WTC11 (cell line): ENCODE data around the gene WNT10A. TPM values are rescaled to one million over a fixed set of nuclear protein-coding genes. Genes with fewer than 3 reads are reported as not detected.

ENCODE experiments used
- ATAC-seq: fragments of 200-7000 bp; cut with Tn5 transposase; 2 replicates; pipeline ENCODE4 v1.10.0; 2021; ENCODE audit warnings: mild to moderate bottlenecking, moderate library complexity
- CTCF ChIA-PET: fragments of 300-600 bp; sonication (Branson Sonifier 250); formaldehyde crosslinking; loops from one replicate; lab custom pipeline; 2021; ENCODE audit warnings: antibody characterized with exemption; lab: Charles Lee
- POLR2A ChIA-PET: fragments of 350-600 bp; sonication (Branson Sonifier 250); formaldehyde crosslinking; loops from one replicate; lab custom pipeline; 2021; ENCODE audit warnings: antibody characterized with exemption; lab: Charles Lee
- DNase-seq: peaks from one replicate; pipeline ENCODE4 v3.0.0; 2021; ENCODE audit warnings: low spot score
- H3K27ac Mint-ChIP-seq: 2 replicates; pipeline ENCODE4 v1.8.0; 2021; ENCODE audit warnings: mixed read lengths
- H3K27me3 Mint-ChIP-seq: 2 replicates; pipeline ENCODE4 v1.8.0; 2021; ENCODE audit warnings: low read depth, mild to moderate bottlenecking, moderate library complexity, mixed read lengths
- H3K36me3 Mint-ChIP-seq: 2 replicates; pipeline ENCODE4 v1.8.0; 2021; ENCODE audit warnings: mixed read lengths
- H3K4me1 Mint-ChIP-seq: 2 replicates; pipeline ENCODE4 v1.8.0; 2022; ENCODE audit warnings: mixed read lengths
- H3K4me3 Mint-ChIP-seq: 2 replicates; pipeline ENCODE4 v1.8.0; 2021; ENCODE audit warnings: mild to moderate bottlenecking, moderate library complexity, mixed read lengths
- H3K9me3 Mint-ChIP-seq: 2 replicates; pipeline ENCODE4 v1.8.0; 2021; ENCODE audit warnings: mixed read lengths
- CBFB ChIP-seq: sonication (generic); formaldehyde crosslinking; IDR thresholded peaks from 2 replicates; pipeline ENCODE4 v1.8.1; 2022; ENCODE audit warnings: mild to moderate bottlenecking, low read depth, missing genetic modification reagents
- CREM ChIP-seq: sonication (generic); formaldehyde crosslinking; IDR thresholded peaks from 2 replicates; pipeline ENCODE4 v1.8.1; 2022; ENCODE audit warnings: mild to moderate bottlenecking, missing genetic modification reagents, moderate library complexity
- E2F1 ChIP-seq: sonication (generic); formaldehyde crosslinking; IDR thresholded peaks from 2 replicates; pipeline ENCODE4 v1.8.0; 2022; ENCODE audit warnings: mild to moderate bottlenecking, missing genetic modification reagents
- EMX1 ChIP-seq: fragments of 250-450 bp; sonication (Bioruptor Pico); IDR thresholded peaks from 2 replicates; pipeline ENCODE4 v1.8.0; 2021; ENCODE audit warnings: mild to moderate bottlenecking
- GRHL2 ChIP-seq: fragments of 250-450 bp; sonication (Bioruptor Pico); IDR thresholded peaks from 2 replicates; pipeline ENCODE4 v1.8.0; 2022; ENCODE audit warnings: mild to moderate bottlenecking, moderate library complexity; ENCODE audit not compliant: insufficient replicate concordance, severe bottlenecking
- JUN ChIP-seq: sonication (generic); formaldehyde crosslinking; IDR thresholded peaks from 2 replicates; pipeline ENCODE4 v1.8.0; 2023; ENCODE audit warnings: mild to moderate bottlenecking, missing genetic modification reagents
- KAT7 ChIP-seq: sonication (generic); formaldehyde crosslinking; IDR thresholded peaks from 2 replicates; pipeline ENCODE4 v1.8.1; 2023; ENCODE audit warnings: missing genetic modification reagents, mild to moderate bottlenecking, borderline replicate concordance
- MYBL2 ChIP-seq: sonication (generic); formaldehyde crosslinking; IDR thresholded peaks from 2 replicates; pipeline ENCODE4 v1.8.1; 2023; ENCODE audit warnings: mild to moderate bottlenecking, moderate library complexity, missing genetic modification reagents
- OVOL2 ChIP-seq: fragments of 250-450 bp; sonication (Bioruptor Pico); IDR thresholded peaks from 2 replicates; pipeline ENCODE4 v1.9.0; 2021; ENCODE audit warnings: mild to moderate bottlenecking, borderline replicate concordance
- SMAD3 ChIP-seq: sonication (generic); formaldehyde crosslinking; IDR thresholded peaks from 2 replicates; pipeline ENCODE4 v1.8.0; 2022; ENCODE audit warnings: missing genetic modification reagents, mild to moderate bottlenecking, borderline replicate concordance
- TCF7 ChIP-seq: sonication (generic); formaldehyde crosslinking; IDR thresholded peaks from 2 replicates; pipeline ENCODE4 v1.8.0; 2022; ENCODE audit warnings: mild to moderate bottlenecking, low read depth, missing genetic modification reagents, moderate library complexity
- TEAD4 ChIP-seq: sonication (generic); formaldehyde crosslinking; IDR thresholded peaks from 2 replicates; pipeline ENCODE4 v1.8.0; 2022; ENCODE audit warnings: mild to moderate bottlenecking, missing genetic modification reagents
- TP53 ChIP-seq: sonication (generic); formaldehyde crosslinking; IDR thresholded peaks from 2 replicates; pipeline ENCODE4 v1.8.1; 2023; ENCODE audit warnings: mild to moderate bottlenecking, missing genetic modification reagents
- ZNF138 ChIP-seq: sonication (generic); formaldehyde crosslinking; conservative IDR thresholded peaks from 2 replicates; pipeline ENCODE4 v1.8.1; 2022; ENCODE audit warnings: mild to moderate bottlenecking, moderate library complexity, missing genetic modification reagents
- ZNF219 ChIP-seq: sonication (generic); formaldehyde crosslinking; IDR thresholded peaks from 2 replicates; pipeline ENCODE4 v1.8.0; 2023; ENCODE audit warnings: missing genetic modification reagents, mild to moderate bottlenecking, borderline replicate concordance
- ZNF232 ChIP-seq: sonication (generic); formaldehyde crosslinking; IDR thresholded peaks from 2 replicates; pipeline ENCODE4 v1.8.0; 2022; ENCODE audit warnings: mild to moderate bottlenecking, missing genetic modification reagents
- ZNF263 ChIP-seq: sonication (generic); formaldehyde crosslinking; IDR thresholded peaks from 2 replicates; pipeline ENCODE4 v1.8.1; 2022; ENCODE audit warnings: low read depth, mild to moderate bottlenecking, moderate library complexity, missing genetic modification reagents
- ZNF317 ChIP-seq: sonication (generic); formaldehyde crosslinking; IDR thresholded peaks from 2 replicates; pipeline ENCODE4 v1.8.1; 2023; ENCODE audit warnings: low read depth, mild to moderate bottlenecking, moderate library complexity, missing genetic modification reagents, borderline replicate concordance
- ZNF423 ChIP-seq: fragments of 250-450 bp; sonication (Bioruptor Pico); IDR thresholded peaks from 2 replicates; pipeline ENCODE4 v2.1.2; 2022; ENCODE audit warnings: mild to moderate bottlenecking, moderate library complexity
- total RNA-seq: library from RNA; stranded (reverse); gene quantifications from 3 replicates; pipeline ENCODE4 v1.2.3, GENCODE V29; 2021
- TF ChIP-seq, protein P1 (sequence below): fragments of 250-450 bp; sonication (Bioruptor Pico); IDR thresholded peaks from 2 replicates; pipeline ENCODE4 v2.1.2; 2022; ENCODE audit warnings: mild to moderate bottlenecking, moderate library complexity
- TF ChIP-seq, protein P2 (sequence below): sonication (generic); formaldehyde crosslinking; IDR thresholded peaks from 2 replicates; pipeline ENCODE4 v1.8.1; 2023; ENCODE audit warnings: mild to moderate bottlenecking, missing genetic modification reagents, moderate library complexity
- TF ChIP-seq, protein P3 (sequence below): sonication (generic); formaldehyde crosslinking; IDR thresholded peaks from 2 replicates; pipeline ENCODE4 v1.8.0; 2022; ENCODE audit warnings: missing genetic modification reagents
- TF ChIP-seq, protein P4 (sequence below): sonication (generic); formaldehyde crosslinking; IDR thresholded peaks from 2 replicates; pipeline ENCODE4 v1.8.0; 2023; ENCODE audit warnings: mild to moderate bottlenecking, missing genetic modification reagents

The WNT10A gene
- total RNA-seq, 1 experiment from 2014 or later = not detected

- TF ChIP-seq, protein P1, sequence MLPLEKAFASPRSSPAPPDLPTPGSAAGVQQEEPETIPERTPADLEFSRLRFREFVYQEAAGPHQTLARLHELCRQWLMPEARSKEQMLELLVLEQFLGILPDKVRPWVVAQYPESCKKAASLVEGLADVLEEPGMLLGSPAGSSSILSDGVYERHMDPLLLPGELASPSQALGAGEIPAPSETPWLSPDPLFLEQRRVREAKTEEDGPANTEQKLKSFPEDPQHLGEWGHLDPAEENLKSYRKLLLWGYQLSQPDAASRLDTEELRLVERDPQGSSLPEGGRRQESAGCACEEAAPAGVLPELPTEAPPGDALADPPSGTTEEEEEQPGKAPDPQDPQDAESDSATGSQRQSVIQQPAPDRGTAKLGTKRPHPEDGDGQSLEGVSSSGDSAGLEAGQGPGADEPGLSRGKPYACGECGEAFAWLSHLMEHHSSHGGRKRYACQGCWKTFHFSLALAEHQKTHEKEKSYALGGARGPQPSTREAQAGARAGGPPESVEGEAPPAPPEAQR (CRISPR knock-in tag) = no peak
- TF ChIP-seq ZNF317 = no peak
- TF ChIP-seq EMX1 = no peak
- TF ChIP-seq MYBL2 = no peak
- TF ChIP-seq JUN = no peak
- TF ChIP-seq E2F1 (CRISPR knock-in tag) = no peak
- TF ChIP-seq, protein P2, sequence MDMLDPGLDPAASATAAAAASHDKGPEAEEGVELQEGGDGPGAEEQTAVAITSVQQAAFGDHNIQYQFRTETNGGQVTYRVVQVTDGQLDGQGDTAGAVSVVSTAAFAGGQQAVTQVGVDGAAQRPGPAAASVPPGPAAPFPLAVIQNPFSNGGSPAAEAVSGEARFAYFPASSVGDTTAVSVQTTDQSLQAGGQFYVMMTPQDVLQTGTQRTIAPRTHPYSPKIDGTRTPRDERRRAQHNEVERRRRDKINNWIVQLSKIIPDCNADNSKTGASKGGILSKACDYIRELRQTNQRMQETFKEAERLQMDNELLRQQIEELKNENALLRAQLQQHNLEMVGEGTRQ = no peak
- TF ChIP-seq ZNF263 = no peak
- no peak for TF ChIP-seq TEAD4 (CRISPR knock-in tag)
- no peak for TF ChIP-seq TCF7 (CRISPR knock-in tag)
- no peak for TF ChIP-seq OVOL2 (CRISPR knock-in tag)
- TF ChIP-seq SMAD3 (CRISPR knock-in tag) = no peak
These were observed 2.3 kb downstream of the WNT10A start (continued) for GRCh38 chr2:218882866-218883366.

- H3K4me1 Mint-ChIP-seq = peaks cover 8% of the 10 kb centered on the region
- ChIA-PET CTCF (interaction anchor here (0.9 to 17.9 kb wide), 7 partner anchors 7 to 146 kb away, joined by 3 to 422 read pairs (median 7); no protein-coding TSS in a partner anchor), POLR2A (interaction anchor here (0.5 to 0.7 kb wide), 2 partner anchors 14 to 259 kb away, joined by 3 read pairs; no protein-coding TSS in a partner anchor)
- TF ChIP-seq CBFB = no peak
- no peak for TF ChIP-seq KAT7 (CRISPR knock-in tag)
- no peak for TF ChIP-seq ZNF232
- no peak for TF ChIP-seq CREM (CRISPR knock-in tag)
- no peak for TF ChIP-seq ZNF423 (CRISPR knock-in tag)
- no peak for TF ChIP-seq ZNF219 (CRISPR knock-in tag)
- no peak for TF ChIP-seq ZNF138
- TF ChIP-seq TP53 = no peak
- DNase-seq (peak; percentile 42), ATAC-seq (peak; percentile 23)
- H3K36me3 Mint-ChIP-seq = no peaks in the 10 kb centered on the region
- H3K27me3 Mint-ChIP-seq = peaks cover 96% of the 10 kb centered on the region
- H3K27ac Mint-ChIP-seq = no peak overlapping the region
- peak overlapping the region; percentile 53 for H3K4me3 Mint-ChIP-seq
- no peaks in the 10 kb centered on the region for H3K9me3 Mint-ChIP-seq
These were observed 3.1 kb downstream of the WNT10A start for GRCh38 chr2:218883491-218884490.

DNA sequence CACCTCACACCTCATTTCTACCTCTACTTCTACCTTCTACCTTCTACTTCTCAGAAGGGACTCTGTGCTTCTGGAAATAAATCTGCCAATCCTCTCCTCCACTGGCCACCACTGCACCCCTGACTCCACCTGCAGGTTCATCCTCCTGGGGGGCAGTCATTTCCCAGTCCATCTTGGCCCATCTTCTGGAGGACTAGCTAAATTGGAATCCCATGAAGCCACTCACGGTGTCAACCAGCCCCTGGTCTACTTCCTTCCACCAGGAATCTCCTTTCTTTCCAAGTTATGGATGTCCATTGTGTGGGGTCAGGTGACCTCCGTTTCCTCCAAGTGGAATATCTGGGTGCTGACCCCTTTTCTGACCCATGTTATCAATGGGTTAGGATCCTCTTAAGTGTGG is 3.9 kb downstream of the WNT10A start:
- ATAC-seq = no peak
- Mint-ChIP-seq H3K27ac (no peak overlapping the region), H3K4me3 (peak overlapping the region; percentile 53), H3K36me3 (no peaks in the 10 kb centered on the region), H3K9me3 (no peaks in the 10 kb centered on the region), H3K4me1 (peaks cover 3% of the 10 kb centered on the region), H3K27me3 (peaks cover 96% of the 10 kb centered on the region)
- DNase-seq = no peak
- POLR2A ChIA-PET = interaction anchor here (0.5 kb wide), 1 partner anchor 258 kb away, joined by 3 read pairs; no protein-coding TSS in a partner anchor
- CTCF ChIA-PET = interaction anchor here (0.9 to 17.9 kb wide), 7 partner anchors 8 to 145 kb away, joined by 3 to 422 read pairs (median 7); no protein-coding TSS in a partner anchor
- TF ChIP-seq, protein P3, sequence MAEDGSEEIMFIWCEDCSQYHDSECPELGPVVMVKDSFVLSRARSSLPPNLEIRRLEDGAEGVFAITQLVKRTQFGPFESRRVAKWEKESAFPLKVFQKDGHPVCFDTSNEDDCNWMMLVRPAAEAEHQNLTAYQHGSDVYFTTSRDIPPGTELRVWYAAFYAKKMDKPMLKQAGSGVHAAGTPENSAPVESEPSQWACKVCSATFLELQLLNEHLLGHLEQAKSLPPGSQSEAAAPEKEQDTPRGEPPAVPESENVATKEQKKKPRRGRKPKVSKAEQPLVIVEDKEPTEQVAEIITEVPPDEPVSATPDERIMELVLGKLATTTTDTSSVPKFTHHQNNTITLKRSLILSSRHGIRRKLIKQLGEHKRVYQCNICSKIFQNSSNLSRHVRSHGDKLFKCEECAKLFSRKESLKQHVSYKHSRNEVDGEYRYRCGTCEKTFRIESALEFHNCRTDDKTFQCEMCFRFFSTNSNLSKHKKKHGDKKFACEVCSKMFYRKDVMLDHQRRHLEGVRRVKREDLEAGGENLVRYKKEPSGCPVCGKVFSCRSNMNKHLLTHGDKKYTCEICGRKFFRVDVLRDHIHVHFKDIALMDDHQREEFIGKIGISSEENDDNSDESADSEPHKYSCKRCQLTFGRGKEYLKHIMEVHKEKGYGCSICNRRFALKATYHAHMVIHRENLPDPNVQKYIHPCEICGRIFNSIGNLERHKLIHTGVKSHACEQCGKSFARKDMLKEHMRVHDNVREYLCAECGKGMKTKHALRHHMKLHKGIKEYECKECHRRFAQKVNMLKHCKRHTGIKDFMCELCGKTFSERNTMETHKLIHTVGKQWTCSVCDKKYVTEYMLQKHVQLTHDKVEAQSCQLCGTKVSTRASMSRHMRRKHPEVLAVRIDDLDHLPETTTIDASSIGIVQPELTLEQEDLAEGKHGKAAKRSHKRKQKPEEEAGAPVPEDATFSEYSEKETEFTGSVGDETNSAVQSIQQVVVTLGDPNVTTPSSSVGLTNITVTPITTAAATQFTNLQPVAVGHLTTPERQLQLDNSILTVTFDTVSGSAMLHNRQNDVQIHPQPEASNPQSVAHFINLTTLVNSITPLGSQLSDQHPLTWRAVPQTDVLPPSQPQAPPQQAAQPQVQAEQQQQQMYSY = no peak
- TF ChIP-seq, protein P4, sequence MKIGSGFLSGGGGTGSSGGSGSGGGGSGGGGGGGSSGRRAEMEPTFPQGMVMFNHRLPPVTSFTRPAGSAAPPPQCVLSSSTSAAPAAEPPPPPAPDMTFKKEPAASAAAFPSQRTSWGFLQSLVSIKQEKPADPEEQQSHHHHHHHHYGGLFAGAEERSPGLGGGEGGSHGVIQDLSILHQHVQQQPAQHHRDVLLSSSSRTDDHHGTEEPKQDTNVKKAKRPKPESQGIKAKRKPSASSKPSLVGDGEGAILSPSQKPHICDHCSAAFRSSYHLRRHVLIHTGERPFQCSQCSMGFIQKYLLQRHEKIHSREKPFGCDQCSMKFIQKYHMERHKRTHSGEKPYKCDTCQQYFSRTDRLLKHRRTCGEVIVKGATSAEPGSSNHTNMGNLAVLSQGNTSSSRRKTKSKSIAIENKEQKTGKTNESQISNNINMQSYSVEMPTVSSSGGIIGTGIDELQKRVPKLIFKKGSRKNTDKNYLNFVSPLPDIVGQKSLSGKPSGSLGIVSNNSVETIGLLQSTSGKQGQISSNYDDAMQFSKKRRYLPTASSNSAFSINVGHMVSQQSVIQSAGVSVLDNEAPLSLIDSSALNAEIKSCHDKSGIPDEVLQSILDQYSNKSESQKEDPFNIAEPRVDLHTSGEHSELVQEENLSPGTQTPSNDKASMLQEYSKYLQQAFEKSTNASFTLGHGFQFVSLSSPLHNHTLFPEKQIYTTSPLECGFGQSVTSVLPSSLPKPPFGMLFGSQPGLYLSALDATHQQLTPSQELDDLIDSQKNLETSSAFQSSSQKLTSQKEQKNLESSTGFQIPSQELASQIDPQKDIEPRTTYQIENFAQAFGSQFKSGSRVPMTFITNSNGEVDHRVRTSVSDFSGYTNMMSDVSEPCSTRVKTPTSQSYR (CRISPR knock-in tag) = no peak
- TF ChIP-seq GRHL2 (CRISPR knock-in tag) = no peak
